GM21528 (cell line): ENCODE measurements around the gene NINL.
"Not testable (repeated sequence)": the region's sequence is repeated elsewhere in the genome, so short reads cannot be mapped to it uniquely, and the experiment has no call there.

Source experiments
- ATAC-seq: cut with Tn5 transposase; IDR thresholded peaks from one replicate; pipeline ENCODE4 v1.9.1; 2021; ENCODE audit warnings: mild to moderate bottlenecking, moderate library complexity; ENCODE audit not compliant: unreplicated experiment, low FRiP score

Gene NINL

DNA sequence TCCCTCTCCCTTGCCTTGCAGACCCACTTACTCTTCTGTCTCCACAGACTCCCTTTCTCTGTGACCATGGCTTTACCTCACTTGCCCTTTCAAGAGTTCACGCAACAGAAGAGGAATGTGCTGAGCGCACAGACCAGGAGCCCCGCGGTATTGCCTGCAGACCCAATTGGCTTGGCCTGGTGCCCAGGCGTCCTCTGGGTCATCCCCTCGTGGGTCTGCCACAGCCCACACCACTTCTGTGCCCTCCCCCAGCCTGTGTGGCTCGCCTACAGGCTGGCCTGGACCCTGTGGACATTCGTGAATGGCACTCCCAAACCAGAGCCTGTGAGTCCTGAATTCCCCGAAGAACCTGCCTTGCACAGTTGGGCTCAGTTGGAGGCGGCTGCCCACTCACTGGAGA lies 15.3 kb upstream of the NINL start:
- no peak for ATAC-seq

DNA sequence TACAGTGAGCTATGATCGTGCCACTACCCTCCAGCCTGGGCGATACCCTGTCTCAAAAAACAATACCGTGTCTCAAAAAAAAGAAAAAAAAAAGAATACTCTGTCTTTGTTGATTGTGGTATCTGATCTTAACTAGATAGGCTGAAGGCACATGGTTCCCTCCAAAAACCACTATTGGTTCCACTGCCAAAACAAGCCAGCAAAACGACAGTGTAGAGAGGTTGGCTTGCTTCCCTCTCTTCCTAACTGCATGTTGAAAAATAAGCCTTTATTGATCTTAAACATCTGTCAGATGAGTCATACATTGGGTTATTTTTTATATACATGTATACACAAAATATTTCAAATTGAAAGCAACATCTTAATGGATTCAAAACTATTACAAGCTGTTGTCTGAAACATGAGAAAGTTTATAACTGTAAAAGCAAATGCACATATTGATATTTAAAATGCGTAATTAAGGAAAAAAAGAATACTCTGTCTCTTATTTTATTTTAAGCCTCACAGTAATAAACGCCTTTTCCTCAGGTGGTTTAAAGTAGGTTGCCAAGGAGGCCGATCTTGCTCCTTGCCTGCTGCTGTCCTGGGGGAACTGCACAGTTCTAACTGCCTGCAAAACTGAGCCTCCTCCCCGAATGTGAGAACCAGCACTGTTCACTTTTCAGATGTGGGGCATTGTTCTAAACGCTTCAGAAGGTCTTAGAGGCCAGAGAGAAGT lies 7.0 kb upstream of the NINL start:
- no peak for ATAC-seq

GRCh38 chr20:25590778-25591177 lies 5.4 kb upstream of the NINL start:
- not testable (repeated sequence) for ATAC-seq

DNA sequence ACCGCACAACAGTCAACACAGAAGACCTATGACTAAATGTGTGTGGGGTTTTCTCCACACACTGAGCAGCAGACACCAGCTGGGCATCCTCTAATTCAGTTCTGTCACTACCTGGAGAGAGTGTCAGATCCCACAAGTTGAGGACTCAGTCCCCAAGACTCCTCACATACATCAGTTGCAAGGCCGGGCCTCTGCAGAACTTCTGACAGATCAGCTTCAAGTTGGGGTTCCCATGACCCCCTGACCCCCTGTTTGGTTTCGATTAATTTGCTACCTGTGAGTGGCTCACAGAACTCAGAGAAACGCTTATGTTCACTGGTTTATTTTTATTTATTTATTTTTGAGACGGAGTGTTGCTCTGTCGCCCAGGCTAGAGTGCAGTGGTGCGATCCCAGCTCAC lies 3.2 kb upstream of the NINL start:
- no peak for ATAC-seq

DNA sequence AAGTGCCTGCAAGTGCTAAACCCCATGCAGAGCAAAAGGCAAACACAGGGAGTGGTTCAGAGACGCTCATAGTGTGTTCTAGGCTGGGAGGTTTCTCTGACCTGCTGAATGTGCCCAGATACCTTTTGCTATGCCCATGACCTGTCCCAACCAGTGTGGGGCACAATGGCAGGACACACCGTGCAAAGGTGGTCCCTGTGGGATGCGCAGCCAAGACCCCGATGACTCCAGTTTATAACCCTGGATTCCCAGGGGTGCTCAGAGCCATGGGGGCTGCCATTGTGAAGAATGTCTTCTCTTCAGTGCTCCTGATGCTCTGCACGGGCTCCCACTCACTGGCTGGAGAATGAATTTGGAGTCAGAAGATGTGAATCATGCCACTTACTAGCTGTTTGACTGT lies 2.2 kb upstream of the NINL start:
- no peak for ATAC-seq

DNA sequence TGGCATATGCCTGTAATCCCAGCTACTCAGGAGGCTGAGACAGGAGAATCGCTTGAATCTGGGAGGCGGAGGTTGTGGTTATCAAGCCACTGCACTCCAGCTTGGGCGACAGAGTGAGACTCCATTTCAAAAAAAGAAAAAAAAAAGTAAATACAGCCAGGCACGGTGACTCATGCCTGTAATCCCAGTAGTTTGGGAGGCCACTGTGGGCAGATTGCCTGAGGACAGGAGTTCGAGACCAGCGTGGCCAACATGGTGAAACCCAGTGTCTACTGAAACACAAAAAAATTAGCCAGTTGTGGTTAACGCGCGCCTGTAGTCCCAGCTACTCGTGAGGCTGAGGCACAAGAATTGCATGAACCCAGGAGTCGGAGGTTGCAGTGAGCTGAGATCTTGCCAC lies 1.5 kb upstream of the NINL start:
- ATAC-seq: no peak

DNA sequence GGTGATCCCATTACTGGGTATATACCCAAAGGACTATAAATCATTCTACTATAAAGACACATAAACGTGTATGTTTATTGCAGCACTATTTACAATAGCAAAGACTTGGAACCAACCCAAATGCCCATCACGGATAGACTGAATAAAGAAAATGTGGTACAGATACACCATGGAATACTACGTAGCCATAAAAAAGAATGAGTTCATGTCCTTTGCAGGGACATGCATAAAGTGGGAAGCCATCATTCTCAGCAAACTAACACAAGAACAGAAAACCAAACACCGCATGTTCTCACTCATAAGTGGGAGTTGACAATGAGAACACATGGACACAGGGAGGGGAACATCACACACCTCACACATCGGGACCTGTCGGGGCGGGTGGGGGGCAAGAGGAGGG lies 1.7 kb downstream of the NINL start:
- not testable (repeated sequence) for ATAC-seq

- ATAC-seq: no peak
These were observed 4.6 kb downstream of the NINL start for GRCh38 chr20:25580711-25581110.

DNA sequence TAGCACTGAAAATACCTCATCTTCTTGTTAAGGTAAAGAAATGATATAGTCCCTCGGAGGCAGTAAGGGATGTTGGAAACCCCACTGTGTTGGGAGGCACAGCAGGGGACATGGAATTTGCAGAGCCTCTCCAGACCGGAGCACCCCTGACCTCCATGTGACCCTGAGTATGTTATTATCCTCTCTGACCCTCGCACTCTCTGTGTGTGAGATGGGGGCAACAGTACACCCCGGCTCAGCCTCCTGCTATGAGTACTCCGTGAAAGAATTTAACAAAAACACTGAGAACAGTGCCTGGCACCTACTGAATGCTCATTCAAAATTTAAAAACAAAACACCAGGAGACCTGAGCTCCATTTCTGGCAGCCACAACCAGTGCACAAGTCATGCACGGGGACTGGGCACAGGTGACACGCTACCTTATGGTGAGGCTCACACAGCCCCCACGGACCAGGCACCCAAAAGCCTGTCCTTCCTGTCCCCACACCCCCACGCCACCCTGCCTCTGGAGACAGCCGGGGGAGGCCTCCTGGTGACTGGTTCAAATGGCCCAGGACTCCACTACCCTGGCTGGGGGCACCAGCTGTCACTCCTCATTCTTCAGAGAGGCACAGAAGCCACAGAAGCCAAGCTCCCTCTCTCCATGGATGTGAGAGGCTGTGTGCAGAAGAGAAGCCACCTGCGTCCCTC lies 6.1 kb downstream of the NINL start:
- ATAC-seq: no peak

DNA sequence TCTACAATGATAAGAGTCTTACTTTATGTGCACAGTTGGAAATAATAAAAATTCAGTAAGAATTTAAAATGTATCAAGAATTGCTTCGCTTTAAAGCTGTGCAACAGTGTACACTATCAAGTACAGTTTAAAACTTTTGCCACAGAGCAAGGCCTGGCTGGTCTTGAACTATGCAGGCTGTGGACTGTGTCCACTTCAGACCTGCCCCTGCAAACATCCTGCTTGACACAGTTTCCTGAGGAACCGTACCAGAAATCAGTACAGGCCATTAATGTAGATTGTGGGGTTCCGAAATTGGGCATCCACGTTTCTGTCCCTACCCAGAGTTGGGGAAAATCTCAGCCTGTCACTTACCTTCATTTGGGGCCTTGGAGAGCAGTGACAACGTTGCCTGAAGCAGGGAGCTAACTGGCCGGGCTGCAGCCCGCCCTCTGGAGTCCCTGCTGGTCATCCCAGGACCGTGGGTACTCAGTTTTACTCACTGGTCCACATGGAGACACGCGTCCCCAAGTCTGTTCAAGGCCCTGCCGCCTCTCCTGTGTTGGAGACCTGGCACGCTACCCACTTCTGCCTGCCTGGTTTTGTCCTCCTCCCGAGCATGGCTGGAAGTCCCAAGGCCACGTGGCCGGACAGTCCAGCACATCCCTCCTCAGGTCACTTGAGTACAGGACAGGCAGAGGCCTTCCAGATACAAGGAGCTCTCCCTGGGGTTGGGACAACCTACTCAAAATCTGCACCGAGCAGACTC lies 8.4 kb downstream of the NINL start:
- ATAC-seq: no peak

DNA sequence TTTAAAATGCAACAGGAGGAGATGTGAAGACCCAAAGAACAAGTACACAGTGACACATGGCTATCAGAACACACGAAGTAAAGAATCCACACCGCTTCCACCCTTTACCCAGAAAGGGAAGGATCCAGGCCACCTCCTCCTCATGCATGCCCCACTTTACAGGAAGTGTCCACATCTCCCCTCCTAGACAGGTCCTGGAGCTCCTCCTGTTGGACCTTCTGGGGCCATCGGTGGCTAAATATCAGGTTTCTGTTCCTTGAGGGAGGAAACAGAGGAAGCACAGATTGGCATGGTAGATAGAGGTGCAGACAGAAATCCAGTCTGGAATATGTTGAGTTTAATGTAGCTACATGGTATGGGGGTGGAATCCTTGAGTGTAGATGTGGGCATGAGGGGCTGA lies 10.9 kb downstream of the NINL start:
- no peak for ATAC-seq

DNA sequence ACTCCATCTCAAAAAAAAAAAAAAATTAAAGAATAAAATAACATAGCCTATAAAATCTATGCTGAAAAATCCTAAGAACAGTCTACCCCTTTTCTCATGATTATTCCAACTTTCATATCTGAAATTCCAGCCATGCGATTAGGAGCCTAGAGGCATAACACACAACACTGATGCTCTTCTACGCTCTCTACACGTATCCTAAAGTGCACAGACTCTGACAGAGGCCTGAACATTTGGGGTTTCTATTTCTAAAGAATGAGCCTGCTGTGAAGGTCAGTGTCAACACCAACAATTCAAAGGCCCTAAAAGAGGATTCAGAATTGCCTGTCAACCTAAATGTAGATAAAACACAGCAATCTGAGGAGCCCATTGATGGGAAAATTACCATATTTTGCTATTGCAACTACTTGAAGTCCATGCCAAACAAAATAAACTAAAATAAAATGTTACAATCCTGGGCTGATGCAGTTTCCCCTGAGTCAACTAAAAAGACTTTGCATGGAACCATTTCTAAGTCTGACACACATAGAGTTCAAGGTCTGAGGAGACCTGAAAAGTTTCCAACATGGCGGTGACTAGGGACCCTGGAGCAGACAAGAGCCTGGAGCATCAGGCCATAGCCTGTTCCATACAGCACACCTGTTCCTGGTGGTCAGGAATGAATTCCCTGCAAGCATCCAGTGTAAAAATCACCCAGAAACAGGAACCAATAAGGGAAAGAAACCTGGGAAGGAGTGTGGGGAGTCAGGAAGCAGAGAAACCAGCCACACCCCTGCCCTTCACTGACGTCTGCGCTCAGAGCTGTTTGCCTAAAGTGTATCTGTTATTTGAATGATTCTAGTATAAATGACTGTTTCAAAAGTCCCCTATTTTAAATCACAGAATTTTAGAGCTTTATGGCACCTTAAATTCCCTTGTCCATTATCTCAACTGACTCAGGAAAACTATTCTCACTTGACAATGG lies 11.8 kb downstream of the NINL start:
- ATAC-seq: no peak

DNA sequence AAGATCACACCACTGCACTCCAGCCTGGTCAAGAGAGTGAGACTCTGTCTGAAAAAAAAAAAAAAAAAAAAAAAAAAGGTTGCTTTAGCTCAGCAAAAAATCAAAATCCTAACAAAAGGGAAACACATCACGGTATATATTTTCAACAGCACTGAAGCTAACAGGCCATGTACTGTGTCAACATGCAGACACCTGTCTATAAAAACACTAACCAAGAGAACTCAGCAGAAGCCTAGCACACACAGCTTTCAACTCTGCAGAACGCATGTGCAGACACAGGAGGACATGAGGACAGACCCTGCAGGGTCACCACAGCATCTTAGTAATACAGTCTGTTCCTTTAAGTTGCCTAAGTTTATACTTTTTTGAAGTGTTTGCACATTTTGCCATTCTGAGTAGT lies 13.5 kb downstream of the NINL start:
- ATAC-seq: no peak

GRCh38 chr20:25571240-25571639 lies 14.1 kb downstream of the NINL start:
- no peak for ATAC-seq

- ATAC-seq: no peak
These were observed 15.2 kb downstream of the NINL start for GRCh38 chr20:25570148-25570530.

GRCh38 chr20:25567286-25567685 lies 18.0 kb downstream of the NINL start:
- ATAC-seq: no peak

DNA sequence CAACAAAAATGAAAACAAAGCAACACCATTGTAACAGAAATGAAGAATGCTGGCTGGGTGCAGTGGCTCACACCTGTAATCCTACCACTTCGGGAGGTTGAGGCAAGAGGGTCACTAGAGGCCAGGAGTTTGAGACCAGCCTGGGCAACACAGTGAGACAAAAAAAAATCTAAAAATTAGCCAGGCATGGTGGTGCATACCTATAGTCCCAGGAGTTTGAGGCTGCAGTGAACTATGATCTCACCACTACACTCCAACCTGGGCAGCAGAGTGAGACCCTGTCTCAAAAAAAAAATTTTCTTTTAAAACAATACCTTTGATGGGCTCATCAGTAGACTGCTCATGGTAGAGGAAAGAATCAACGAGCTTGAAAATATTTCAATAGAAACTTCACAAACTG lies 18.5 kb downstream of the NINL start:
- no peak for ATAC-seq

- ATAC-seq: no peak
These were observed 19.7 kb downstream of the NINL start for GRCh38 chr20:25565578-25566157.

- no peak for ATAC-seq
These were observed 21.5 kb downstream of the NINL start for GRCh38 chr20:25563876-25564275.

GRCh38 chr20:25563362-25563761 lies 22.0 kb downstream of the NINL start:
- no peak for ATAC-seq
